UCSD-AML1 (cell line): ENCODE measurements around the gene C2CD4C.
"Not testable (repeated sequence)": the region's sequence is repeated elsewhere in the genome, so short reads cannot be mapped to it uniquely, and the experiment has no call there.

Experiments
- DNase-seq: peaks from one replicate; lab custom pipeline; 2025; ENCODE audit not compliant: unreplicated experiment; lab: John Stamatoyannopoulos, UW

The C2CD4C gene

GRCh38 chr19:408902-409515, at the start of gene C2CD4C:
C2CD4C (minus strand) TSS chr19:409147; CDS start chr19:408361, 786 bp downstream.
- DNase-seq = no peak

GRCh38 chr19:458091-459042, 49.4 kb upstream of the C2CD4C start:
- no peak for DNase-seq

- no peak for DNase-seq
Observed at GRCh38 chr19:457636-458035, 48.7 kb upstream of the C2CD4C start.

GRCh38 chr19:456547-457110, 47.7 kb upstream of the C2CD4C start:
- no peak for DNase-seq

GRCh38 chr19:455851-456546, 47.1 kb upstream of the C2CD4C start:
- DNase-seq = no peak

- DNase-seq = no peak
Observed at GRCh38 chr19:455031-455705, 46.2 kb upstream of the C2CD4C start.

- no peak for DNase-seq
Observed at GRCh38 chr19:453606-454005, 44.7 kb upstream of the C2CD4C start.

GRCh38 chr19:452829-453228, 43.9 kb upstream of the C2CD4C start:
- DNase-seq = no peak

GRCh38 chr19:450912-451481, 42.0 kb upstream of the C2CD4C start:
- DNase-seq = not testable (repeated sequence)

- DNase-seq = no peak
Observed at GRCh38 chr19:449916-450315, 41.0 kb upstream of the C2CD4C start.

GRCh38 chr19:447816-448560, 39.0 kb upstream of the C2CD4C start:
- DNase-seq = no peak

GRCh38 chr19:447064-447426, 38.1 kb upstream of the C2CD4C start:
- DNase-seq = no peak

GRCh38 chr19:444677-445210, 35.8 kb upstream of the C2CD4C start:
- no peak for DNase-seq

GRCh38 chr19:443005-443404, 34.1 kb upstream of the C2CD4C start:
- DNase-seq = no peak

GRCh38 chr19:442085-442484, 33.1 kb upstream of the C2CD4C start:
- DNase-seq = no peak

- peak; percentile 67 for DNase-seq
Observed at GRCh38 chr19:441213-441836, 32.4 kb upstream of the C2CD4C start.

- no peak for DNase-seq
Observed at GRCh38 chr19:440391-441212, 31.7 kb upstream of the C2CD4C start.

- no peak for DNase-seq
Observed at GRCh38 chr19:439167-439900, 30.4 kb upstream of the C2CD4C start.
